ENCODE measurements around the gene KCTD21.

Gene KCTD21

GRCh38 chr11:78171951-78172350 lies 16.5 kb downstream of the KCTD21 start:
- Histone ChIP-seq H3K27me3 (ENCODE audit: insufficient read depth, poor library complexity, severe bottlenecking) (no peaks in the 10 kb centered on the region), H3K4me3 (replicated peaks; ENCODE audit: insufficient read depth, low read length) (no peak overlapping the region), H3K27ac (replicated peaks) (no peak overlapping the region)
- TF ChIP-seq REST (IDR thresholded peaks at IDR 0.05; ENCODE audit: insufficient replicate concordance, low read depth) (no peak), GABPA (IDR thresholded peaks at IDR 0.05; ENCODE audit: low read depth) (no peak), POLR2AphosphoS5 (IDR thresholded peaks at IDR 0.05; ENCODE audit: low read depth) (no peak), CTCF (IDR thresholded peaks at IDR 0.05; ENCODE audit: insufficient read depth, low read length) (no peak), SPI1 (IDR thresholded peaks at IDR 0.05; ENCODE audit: borderline replicate concordance, low read depth) (no peak)
- DNase-seq (ENCODE audit: low read depth in 1 of 2, low spot score in 1 of 2) = no peak

GRCh38 chr11:78170874-78171549 lies 17.4 kb downstream of the KCTD21 start:
- Histone ChIP-seq H3K27ac (replicated peaks) (no peak overlapping the region), H3K27me3 (ENCODE audit: insufficient read depth, poor library complexity, severe bottlenecking) (no peaks in the 10 kb centered on the region), H3K4me3 (replicated peaks; ENCODE audit: insufficient read depth, low read length) (no peak overlapping the region)
- no peak for TF ChIP-seq GABPA (IDR thresholded peaks at IDR 0.05; ENCODE audit: low read depth)
- TF ChIP-seq REST (IDR thresholded peaks at IDR 0.05; ENCODE audit: insufficient replicate concordance, low read depth) = no peak
- TF ChIP-seq POLR2AphosphoS5 (IDR thresholded peaks at IDR 0.05; ENCODE audit: low read depth) = no peak
- TF ChIP-seq SPI1 (IDR thresholded peaks at IDR 0.05; ENCODE audit: borderline replicate concordance, low read depth) = no peak
- TF ChIP-seq CTCF (IDR thresholded peaks at IDR 0.05; ENCODE audit: insufficient read depth, low read length) = no peak
- DNase-seq (ENCODE audit: low read depth in 1 of 2, low spot score in 1 of 2) = no peak

GRCh38 chr11:78170413-78170812 lies 18.0 kb downstream of the KCTD21 start:
- TF ChIP-seq POLR2AphosphoS5 (IDR thresholded peaks at IDR 0.05; ENCODE audit: low read depth) = no peak
- no peak for TF ChIP-seq SPI1 (IDR thresholded peaks at IDR 0.05; ENCODE audit: borderline replicate concordance, low read depth)
- TF ChIP-seq GABPA (IDR thresholded peaks at IDR 0.05; ENCODE audit: low read depth) = no peak
- TF ChIP-seq CTCF (IDR thresholded peaks at IDR 0.05; ENCODE audit: insufficient read depth, low read length) = no peak
- TF ChIP-seq REST (IDR thresholded peaks at IDR 0.05; ENCODE audit: insufficient replicate concordance, low read depth) = no peak
- DNase-seq (ENCODE audit: low read depth in 1 of 2, low spot score in 1 of 2) = no peak
- H3K4me3 ChIP-seq (replicated peaks; ENCODE audit: insufficient read depth, low read length) = no peak overlapping the region
- no peak overlapping the region for H3K27ac ChIP-seq (replicated peaks)
- H3K27me3 ChIP-seq (ENCODE audit: insufficient read depth, poor library complexity, severe bottlenecking) = no peaks in the 10 kb centered on the region
